NCI-H526 treated with DMSO at 0.1 percent for 48 hours (cell line): ENCODE results near the gene SLC12A4.
A peak's percentile ranks its signal among the peaks of the same experiment; 100 is the strongest.
"Not testable (repeated sequence)": the region's sequence is repeated elsewhere in the genome, so short reads cannot be mapped to it uniquely, and the experiment has no call there.

Source experiments
- DNase-seq: peaks from one replicate; lab custom pipeline; 2025; lab: John Stamatoyannopoulos, UW

The SLC12A4 gene

GRCh38 chr16:67968400-67969253, at the start of gene SLC12A4:
SLC12A4 (minus strand) TSS chr16:67968637; CDS start chr16:67968553, 84 bp downstream.
- no peak for DNase-seq

- DNase-seq, result no peak
Observed at GRCh38 chr16:68015681-68016080, 47.2 kb upstream of the SLC12A4 start, which contains the start of gene DPEP2NB. DPEP2NB (minus strand) TSS chr16:68015911; CDS start chr16:68015770, 141 bp downstream.

GRCh38 chr16:68013440-68013839, 45.0 kb upstream of the SLC12A4 start:
- no peak for DNase-seq

GRCh38 chr16:68009872-68010271, 41.4 kb upstream of the SLC12A4 start:
- not testable (repeated sequence) for DNase-seq

- no peak for DNase-seq
Observed at GRCh38 chr16:68009157-68009735, 40.8 kb upstream of the SLC12A4 start.

GRCh38 chr16:68005786-68006286, 37.4 kb upstream of the SLC12A4 start:
- DNase-seq, result no peak

GRCh38 chr16:68005211-68005610, 36.8 kb upstream of the SLC12A4 start:
- DNase-seq, result no peak

- DNase-seq, result no peak
Observed at GRCh38 chr16:68003031-68003430, 34.6 kb upstream of the SLC12A4 start.

GRCh38 chr16:68000450-68000849, 32.0 kb upstream of the SLC12A4 start:
- no peak for DNase-seq

GRCh38 chr16:67999985-68000384, 31.5 kb upstream of the SLC12A4 start:
- no peak for DNase-seq

- DNase-seq, result not testable (repeated sequence)
Observed at GRCh38 chr16:67998779-67999688, 30.6 kb upstream of the SLC12A4 start, which contains the start of gene DPEP2. DPEP2 (minus strand) TSS chr16:67999484; CDS start chr16:67993212, 6,272 bp downstream.

GRCh38 chr16:67998231-67998778, 29.9 kb upstream of the SLC12A4 start:
- not testable (repeated sequence) for DNase-seq

GRCh38 chr16:67996666-67997065, 28.2 kb upstream of the SLC12A4 start:
- DNase-seq, result no peak

GRCh38 chr16:67995423-67995822, 27.0 kb upstream of the SLC12A4 start:
- DNase-seq, result no peak

GRCh38 chr16:67994040-67994408, 25.6 kb upstream of the SLC12A4 start:
- not testable (repeated sequence) for DNase-seq

GRCh38 chr16:67993207-67994039, 25.0 kb upstream of the SLC12A4 start:
- peak; percentile 5 for DNase-seq

- no peak for DNase-seq
Observed at GRCh38 chr16:67992661-67993206, 24.3 kb upstream of the SLC12A4 start.

- no peak for DNase-seq
Observed at GRCh38 chr16:67990018-67990386, 21.6 kb upstream of the SLC12A4 start.

GRCh38 chr16:67989322-67990017, 21.0 kb upstream of the SLC12A4 start:
- no peak for DNase-seq

GRCh38 chr16:67988675-67989074, 20.2 kb upstream of the SLC12A4 start:
- no peak for DNase-seq
